Lung microvascular endothelial cell (primary cell): Measurements from ENCODE around the gene CD164L2. TPM values are rescaled to one million over a fixed set of nuclear protein-coding genes. Genes with fewer than 3 reads are reported as not detected.

Experiments used
- DNase-seq, 2 donors: peaks; one replicate each; pipeline versions ENCODE4 v3.0.0 to v3.0.0-alpha.2; 2010; ENCODE audit warnings: low read depth in 2 of 2
- total RNA-seq: library from RNA; depleted of rRNA; stranded (reverse); fragments of >200 nt; gene quantifications from 2 replicates; pipeline ENCODE4 v1.2.1, GENCODE V29; 2014

Gene CD164L2
- total RNA-seq, 1 donor from 2014 or later, result not detected

GRCh38 chr1:27349784-27350662 is 33.1 kb downstream of the CD164L2 start:
- DNase-seq, result peak; percentile 73 to 79

- DNase-seq, result peak in 1 of 2 donors; percentile 14
Observed at GRCh38 chr1:27348861-27349783, 34.0 kb downstream of the CD164L2 start.

DNA sequence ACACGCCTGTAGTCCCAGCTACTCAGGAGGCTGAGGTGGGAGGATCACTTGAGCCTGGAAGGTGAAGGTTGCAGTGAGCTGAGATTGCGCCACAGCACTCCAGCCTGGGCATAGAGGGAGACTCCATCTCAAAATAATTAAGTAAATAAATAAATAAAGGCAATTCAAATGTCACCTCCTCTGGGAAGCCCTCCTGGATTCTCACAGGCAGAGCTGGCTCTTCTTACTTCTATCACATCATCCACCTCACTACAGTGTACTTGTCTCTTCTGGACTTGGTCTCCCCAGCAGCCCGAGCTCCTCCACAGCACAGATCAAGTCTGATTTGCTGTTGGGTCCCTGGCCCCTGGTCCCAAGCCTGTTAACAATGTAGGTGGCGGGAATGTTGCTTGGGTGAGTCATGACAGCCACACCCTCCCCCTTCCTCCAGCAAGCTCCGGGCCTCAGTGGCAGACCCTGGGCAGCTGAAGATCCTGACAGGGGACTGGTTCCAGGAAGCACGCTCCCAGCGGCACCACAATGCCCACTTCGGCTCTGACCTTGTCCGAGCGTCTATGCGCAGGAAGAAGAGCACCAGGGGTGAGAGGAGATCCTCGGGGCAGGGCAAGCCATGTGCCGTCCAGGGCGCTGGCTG is 36.0 kb downstream of the CD164L2 start:
- DNase-seq, result peak in 1 of 2 donors; percentile 15

DNA sequence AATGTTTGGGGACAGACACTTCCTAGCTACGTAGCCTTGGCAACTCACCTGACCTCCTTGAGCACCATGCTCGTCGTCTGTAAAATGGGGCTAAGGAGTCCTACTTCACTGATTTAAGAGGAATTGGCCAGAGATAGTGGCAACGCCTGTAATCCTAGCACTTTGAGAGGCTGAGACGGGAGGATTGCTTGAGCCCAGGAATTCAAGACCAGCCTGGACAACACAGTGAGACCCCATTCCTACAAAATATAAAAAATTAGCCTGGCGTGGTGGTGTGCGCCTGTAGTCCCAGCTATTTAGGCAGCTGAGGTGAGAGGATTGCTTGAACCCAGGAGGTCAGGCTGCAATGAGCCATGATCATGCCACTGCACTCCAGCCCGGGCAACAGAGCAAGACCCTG is 36.8 kb downstream of the CD164L2 start:
- DNase-seq, result no peak

GRCh38 chr1:27345272-27345671 is 37.9 kb downstream of the CD164L2 start:
- no peak for DNase-seq

DNA sequence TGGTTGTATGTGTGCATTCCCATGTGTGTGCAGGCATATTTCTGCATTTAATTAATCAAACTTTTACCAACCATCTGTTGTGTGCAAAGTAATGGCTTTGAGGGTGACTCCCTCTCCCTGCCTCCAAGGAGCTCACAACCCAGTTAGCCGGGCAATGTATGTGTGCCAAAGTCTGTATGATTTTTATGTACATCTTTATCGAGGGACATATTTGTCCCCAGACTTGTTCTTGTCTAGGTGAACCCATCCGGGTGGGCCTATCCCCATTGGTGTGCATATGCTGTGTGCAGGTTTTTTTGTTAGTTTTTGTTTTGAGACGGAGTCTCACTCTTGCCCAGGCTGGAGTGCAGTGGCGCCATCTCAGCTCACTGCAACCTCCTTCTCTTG is 39.5 kb downstream of the CD164L2 start:
- no peak for DNase-seq

DNA sequence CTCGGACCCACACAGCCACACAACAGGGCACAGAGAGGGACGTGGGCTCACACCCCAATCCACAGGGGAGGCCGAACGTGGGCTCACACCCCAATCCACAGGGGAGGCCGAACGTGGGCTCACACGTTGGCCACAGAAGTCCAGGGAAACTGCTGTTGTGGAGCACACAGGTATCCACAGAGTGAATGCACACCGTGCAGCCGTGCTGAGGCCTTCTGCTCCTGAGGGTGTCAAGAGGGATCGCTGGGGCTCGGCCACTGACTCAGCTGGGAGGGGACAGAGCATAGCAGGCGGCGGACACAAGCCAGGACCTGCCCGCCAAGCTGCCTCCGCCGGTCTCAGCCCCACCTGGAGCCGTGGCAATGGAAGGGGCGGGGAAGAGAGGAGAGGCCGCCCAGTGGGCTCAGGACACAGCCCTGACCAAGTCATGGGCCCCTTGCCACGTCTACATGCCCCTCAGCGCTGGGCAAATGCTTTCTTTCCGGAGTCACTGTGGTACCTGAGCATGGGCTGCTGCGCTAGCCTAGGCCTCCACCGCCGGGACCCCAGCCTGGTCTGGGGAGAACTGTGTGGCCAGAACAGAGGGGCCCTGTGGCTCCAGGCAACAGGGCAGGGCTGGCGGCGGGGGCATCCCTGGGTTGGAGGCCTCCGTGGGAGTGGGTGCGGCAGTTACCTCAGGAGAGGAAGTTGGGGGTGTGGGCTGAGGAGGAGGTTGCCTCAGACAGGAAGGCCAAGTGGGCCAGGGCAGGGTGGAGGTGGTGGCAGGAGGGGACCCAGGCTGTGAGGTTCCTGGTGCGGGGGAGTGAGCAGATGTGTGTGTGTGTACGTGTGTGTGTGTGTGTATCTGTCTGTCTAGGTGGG is 40.1 kb downstream of the CD164L2 start:
- no peak for DNase-seq

GRCh38 chr1:27342391-27342777 is 40.7 kb downstream of the CD164L2 start:
- DNase-seq, result no peak

GRCh38 chr1:27341525-27342252 is 41.4 kb downstream of the CD164L2 start, which contains the start of gene SYTL1:
SYTL1 (plus strand) TSS chr1:27342022; CDS start chr1:27345335, 3,313 bp downstream.
- peak; percentile 23 to 41 for DNase-seq

- no peak for DNase-seq
Observed at GRCh38 chr1:27339213-27339612, 43.9 kb downstream of the CD164L2 start.

DNA sequence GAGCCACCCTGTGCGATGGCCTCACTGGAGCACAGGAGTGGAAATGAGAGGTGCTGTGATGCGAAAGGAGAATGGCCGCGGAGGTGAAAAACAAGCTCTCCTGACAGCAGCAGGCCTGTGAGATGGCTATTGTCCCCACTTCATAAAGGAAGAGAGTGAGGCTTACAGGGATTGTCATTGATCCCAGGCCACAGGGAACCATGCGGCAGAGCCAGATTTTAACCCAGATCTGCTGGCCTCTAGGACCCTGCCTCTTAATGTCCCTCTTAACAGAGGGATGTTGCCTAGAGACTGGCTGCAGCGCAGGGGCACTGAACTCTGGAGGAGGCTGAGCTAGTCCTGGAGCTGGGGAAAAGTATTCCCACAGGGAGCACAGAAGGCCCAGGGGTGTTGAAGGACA is 44.4 kb downstream of the CD164L2 start:
- no peak for DNase-seq

GRCh38 chr1:27336756-27337155 is 46.4 kb downstream of the CD164L2 start:
- no peak for DNase-seq

- no peak for DNase-seq
Observed at GRCh38 chr1:27335506-27336422, 47.4 kb downstream of the CD164L2 start.

- DNase-seq, result no peak
Observed at GRCh38 chr1:27333717-27334279, 49.3 kb downstream of the CD164L2 start.

DNA sequence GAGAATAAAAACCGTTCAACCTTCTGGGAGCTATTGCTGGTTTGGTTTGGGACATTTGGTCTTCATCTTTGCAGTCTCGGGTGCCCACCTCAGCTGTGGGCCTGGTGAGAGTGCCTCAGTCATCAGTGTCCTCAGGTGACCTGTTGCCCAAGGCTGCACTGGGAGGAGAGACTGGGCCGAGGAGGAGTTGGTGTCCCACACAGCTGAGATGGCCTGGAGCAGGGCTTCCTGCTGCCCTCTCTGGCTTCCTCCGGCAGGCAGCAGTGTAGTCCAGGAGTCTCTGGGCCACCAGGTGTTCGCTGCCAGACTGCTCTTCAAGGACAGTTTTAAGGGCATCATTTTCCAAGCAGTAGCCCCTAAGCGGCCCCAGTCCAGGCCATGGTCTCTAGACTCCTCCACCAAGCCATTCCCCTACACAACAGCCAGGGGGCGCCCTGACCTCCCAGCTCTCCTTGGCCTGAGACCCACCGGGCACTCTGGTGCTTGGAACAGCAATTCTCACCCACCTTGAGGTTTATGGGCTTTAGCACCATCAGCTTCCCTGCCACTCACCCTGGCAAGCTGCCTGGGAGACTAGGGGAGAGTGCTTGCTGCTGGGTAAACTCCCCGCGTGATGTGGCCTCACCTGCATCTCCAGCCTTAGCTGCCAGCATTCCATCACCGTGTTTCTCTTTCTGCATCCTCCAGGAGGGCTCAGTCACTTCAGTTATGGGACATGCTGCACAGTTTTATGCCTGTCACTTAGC is 50.4 kb downstream of the CD164L2 start:
- DNase-seq, result peak; percentile 59 to 63

GRCh38 chr1:27331922-27332321 is 51.2 kb downstream of the CD164L2 start:
- no peak for DNase-seq

GRCh38 chr1:27331426-27331825 is 51.7 kb downstream of the CD164L2 start:
- DNase-seq, result no peak

GRCh38 chr1:27330786-27331185 is 52.3 kb downstream of the CD164L2 start:
- no peak for DNase-seq
